ENCODE measurements around the gene GLIS1. TPM values are rescaled to one million over a fixed set of nuclear protein-coding genes. Genes with fewer than 3 reads are reported as not detected.

Gene GLIS1
- total RNA-seq, 1 experiment from 2014 or later = 0.28 TPM

- H3T11ph ChIP-seq (ENCODE audit: low read length) = no peak overlapping the region
- H3K4me1 ChIP-seq (ENCODE audit: insufficient read depth, low read length) = no peaks in the 10 kb centered on the region; the same call in 1 of the 2 replicates
- TF ChIP-seq CTCF (conservative IDR thresholded peaks at IDR 0.05) = no peak
- no peak overlapping the region for H3K4me2 ChIP-seq (ENCODE audit: insufficient read depth, insufficient read length, low read length)
- H4K5ac ChIP-seq (ENCODE audit: insufficient read length, low read depth, low read length) = no peak overlapping the region
- H4K8ac ChIP-seq (replicated peaks; ENCODE audit: insufficient read length, low read depth, low read length) = no peak overlapping the region
- no peak overlapping the region for H2BK12ac ChIP-seq (ENCODE audit: insufficient read length, low read depth, low read length)
- DNase-seq = no peak
- H3K18ac ChIP-seq (ENCODE audit: insufficient read length, low read depth, low read length) = no peak overlapping the region
- H3K27me3 Mint-ChIP-seq (ENCODE audit: low read depth) = peaks cover 5% of the 10 kb centered on the region
- H3K4ac ChIP-seq (ENCODE audit: low read depth, low read length) = no peak overlapping the region
- peaks cover 0 to 11% (median 2%) of the 10 kb centered on the region in 3 experiments; a peak in 6 of 7 replicates for H3K36me3 Mint-ChIP-seq (ENCODE audit: insufficient read depth in 1 of 3, low read depth in 3 of 3)
- H2BK120ac ChIP-seq (ENCODE audit: low read depth, low read length, poor library complexity, severe bottlenecking) = no peak overlapping the region
- H3K27ac Mint-ChIP-seq = no peak overlapping the region
- no peak overlapping the region for H2AFZ ChIP-seq (ENCODE audit: low read length)
- peaks cover 28 to 34% of the 10 kb centered on the region in 2 experiments for H3K4me1 Mint-ChIP-seq
- no peaks in the 10 kb centered on the region for H3K23me2 ChIP-seq (ENCODE audit: insufficient read length, low read depth, low read length, poor library complexity, severe bottlenecking)
- H3K79me2 ChIP-seq (ENCODE audit: insufficient read depth, low read length) = no peaks in the 10 kb centered on the region
- H3K27me3 ChIP-seq (ENCODE audit: insufficient read depth, low read length) = no peaks in the 10 kb centered on the region
- H2BK15ac ChIP-seq (ENCODE audit: low read depth, low read length) = no peak overlapping the region
- H3K27ac ChIP-seq (ENCODE audit: insufficient read length, low read depth, low read length) = no peak overlapping the region
- no peak overlapping the region for H3K9ac ChIP-seq (ENCODE audit: extremely low read depth, insufficient read length, low read length)
- no peak overlapping the region for H2BK5ac ChIP-seq (ENCODE audit: insufficient read length, low read length)
- H3K9me3 Mint-ChIP-seq = peaks cover 6 to 11% of the 10 kb centered on the region in 2 experiments; a peak in 3 of 5 replicates
- no peak overlapping the region for H3K23ac ChIP-seq (ENCODE audit: insufficient read length, low read depth, low read length)
- no peaks in the 10 kb centered on the region for H3K79me1 ChIP-seq (ENCODE audit: insufficient read depth, low read depth, low read length, poor library complexity, severe bottlenecking)
- WGBS (ENCODE audit: extremely low coverage, insufficient read length, low lambda C conversion rate) = no CpG with 5 or more reads among the region's 3 CpGs
- H2BK20ac ChIP-seq (ENCODE audit: low read depth, low read length, poor library complexity, severe bottlenecking) = no peak overlapping the region
- H2AK5ac ChIP-seq (ENCODE audit: insufficient read length, low read length) = no peak overlapping the region
- H4K20me1 ChIP-seq (ENCODE audit: control insufficient read depth, insufficient read depth, insufficient read length) = no peaks in the 10 kb centered on the region
- H4K91ac ChIP-seq (ENCODE audit: insufficient read length, low read depth, low read length) = no peak overlapping the region
- H3K14ac ChIP-seq (ENCODE audit: insufficient read depth, low read length) = no peak overlapping the region
- no peak overlapping the region for H3K56ac ChIP-seq (ENCODE audit: insufficient read length, low read depth, low read length)
- H3K9me3 ChIP-seq (ENCODE audit: control insufficient read depth, low read depth, low read length) = peaks cover 1% of the 10 kb centered on the region
- H3K4me3 Mint-ChIP-seq = no peak overlapping the region
Observed at GRCh38 chr1:53572815-53573173, 166.2 kb downstream of the GLIS1 start.
